GM23248 (cell line): ENCODE results near the gene DCANP1. TPM values are rescaled to one million over a fixed set of nuclear protein-coding genes. Genes with fewer than 3 reads are reported as not detected.

Experiments used
- DNase-seq: peaks from one replicate; pipeline ENCODE4 v3.0.0-alpha.2; 2015
- H2AFZ ChIP-seq: fragments of 200-600 bp; sonication (generic); 2 replicates; pipeline ENCODE4 v1.6.1; 2016; ENCODE audit warnings: antibody characterized with exemption
- H3F3A ChIP-seq: fragments of 200-600 bp; sonication (generic); 2 replicates; pipeline ENCODE4 v1.6.1; 2016; ENCODE audit warnings: mild to moderate bottlenecking, antibody characterized with exemption, mixed run types; ENCODE audit not compliant: insufficient read depth
- H3K27ac ChIP-seq: fragments of 200-600 bp; sonication (generic); 2 replicates; pipeline ENCODE4 v1.5.1; 2016; ENCODE audit warnings: mild to moderate bottlenecking
- H3K27me3 ChIP-seq: fragments of 200-600 bp; sonication (generic); replicated peaks from 2 replicates; pipeline ENCODE4 v1.6.1; 2016; ENCODE audit warnings: mild to moderate bottlenecking; ENCODE audit not compliant: insufficient read depth
- H3K36me3 ChIP-seq: fragments of 200-600 bp; sonication (generic); 2 replicates; pipeline ENCODE4 v1.6.1; 2016; ENCODE audit warnings: low read depth, mild to moderate bottlenecking
- H3K4me1 ChIP-seq: fragments of 200-600 bp; sonication (generic); 2 replicates; pipeline ENCODE4 v1.6.1; 2016; ENCODE audit warnings: mild to moderate bottlenecking; ENCODE audit not compliant: insufficient read depth
- H3K4me2 ChIP-seq: fragments of 200-600 bp; sonication (generic); one replicate; pipeline ENCODE4 v1.6.1; 2016; ENCODE audit warnings: mild to moderate bottlenecking; ENCODE audit not compliant: unreplicated experiment
- H3K4me3 ChIP-seq: fragments of 200-600 bp; sonication (generic); 2 replicates; pipeline ENCODE4 v1.5.1; 2016; ENCODE audit warnings: mild to moderate bottlenecking
- H3K79me2 ChIP-seq: fragments of 200-600 bp; sonication (generic); 2 replicates; pipeline ENCODE4 v1.6.1; 2016; ENCODE audit warnings: mild to moderate bottlenecking; ENCODE audit not compliant: insufficient read depth
- H3K9ac ChIP-seq: fragments of 200-600 bp; sonication (generic); 2 replicates; pipeline ENCODE4 v1.6.1; 2016; ENCODE audit warnings: mild to moderate bottlenecking
- H3K9me2 ChIP-seq: fragments of 200-600 bp; sonication (generic); 2 replicates; pipeline ENCODE4 v1.6.1; 2016; ENCODE audit warnings: mixed run types, mild to moderate bottlenecking, moderate library complexity; ENCODE audit not compliant: insufficient read depth
- H3K9me3 ChIP-seq: fragments of 200-600 bp; sonication (generic); one replicate; pipeline ENCODE4 v1.6.1; 2017; ENCODE audit warnings: low read depth
- H4K20me1 ChIP-seq: fragments of 200-600 bp; sonication (generic); 2 replicates; pipeline ENCODE4 v1.6.0; 2016; ENCODE audit not compliant: insufficient read depth
- EZH2 ChIP-seq: fragments of 200-600 bp; sonication (generic); IDR thresholded peaks from 2 replicates; pipeline ENCODE4 v1.6.1; 2018; ENCODE audit warnings: antibody characterized with exemption, mild to moderate bottlenecking; ENCODE audit not compliant: insufficient read depth, poor library complexity, severe bottlenecking
- EZH2phosphoT487 ChIP-seq: fragments of 200-600 bp; sonication (generic); IDR thresholded peaks from 2 replicates; pipeline ENCODE4 v1.6.1; 2018; ENCODE audit warnings: antibody characterized with exemption, moderate library complexity, mild to moderate bottlenecking, low read depth; ENCODE audit not compliant: insufficient read depth
- WGBS, 2 experiments: methylation state at CpG; one replicate each; pipeline ENCODE4 v1.1.6; 2015 to 2017; ENCODE audit warnings: low lambda C conversion rate in 2 of 2, low coverage in 1 of 2; ENCODE audit errors: missing lambda C conversion rate in 2 of 2; 5-methylcytosine and 5-hydroxymethylcytosine counted together
- in situ Hi-C: fragments of 300-500 bp; cut with MboI; formaldehyde crosslinking; loops from 2 replicates; pipeline ENCODE4 v1.15.0; 2020
- polyA plus RNA-seq: library from polyadenylated mRNA; unstranded; fragments of >200 nt; fragmentation: Nextera tagmentation; extraction: Ambion mirVana; gene quantifications from 2 replicates; pipeline ENCODE4 v1.2.1, GENCODE V29; 2016
- total RNA-seq: library from RNA; depleted of rRNA; stranded (reverse); fragments of >200 nt; shearing (Covaris generic); gene quantifications from 2 replicates; pipeline ENCODE4 v1.2.3, GENCODE V29; 2014

DCANP1 gene
- total and polyA plus RNA-seq, 2 experiments from 2014 or later = not detected

DNA sequence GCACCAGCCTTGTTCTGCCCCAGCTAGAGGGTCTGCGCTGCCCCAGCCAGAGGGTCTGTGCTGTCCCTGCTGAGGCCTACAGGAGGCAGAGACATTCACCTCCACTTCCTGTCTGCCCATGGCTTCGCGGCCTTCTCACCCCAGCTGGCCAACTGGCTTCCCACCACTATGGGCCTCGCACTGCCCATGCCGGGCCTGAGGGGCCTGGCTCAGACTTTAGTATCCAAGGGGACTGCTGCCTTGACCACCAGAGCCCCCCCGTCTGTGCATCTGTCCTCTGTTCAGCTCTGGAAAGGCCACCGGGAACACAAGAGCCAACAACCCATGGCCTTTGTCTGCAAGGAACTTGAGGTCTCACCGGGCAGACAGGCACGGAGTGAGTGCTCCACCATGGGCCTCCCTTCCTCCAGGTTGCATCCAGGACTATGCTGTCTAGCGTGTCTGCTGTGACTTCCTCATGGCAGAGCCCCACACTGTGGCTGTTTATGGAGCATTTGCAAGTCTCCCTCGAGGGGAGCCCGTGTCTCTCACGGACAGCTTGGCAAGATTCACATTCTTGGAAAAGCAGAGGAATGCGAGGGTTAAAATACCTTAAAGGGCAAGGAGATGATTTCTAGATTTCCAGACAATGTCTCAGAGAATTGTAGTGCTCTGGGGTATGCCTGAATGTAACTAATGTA is 1.7 kb downstream of the DCANP1 start:
- TF ChIP-seq EZH2 (no peak), EZH2phosphoT487 (no peak)
- no peak overlapping the region for H2AFZ ChIP-seq
- H3F3A ChIP-seq = no peaks in the 10 kb centered on the region
- H3K9ac ChIP-seq = no peak overlapping the region
- no peaks in the 10 kb centered on the region for H4K20me1 ChIP-seq
- H3K4me2 ChIP-seq = no peak overlapping the region
- in situ Hi-C loops = no loop called here
- no peak for DNase-seq
- no peaks in the 10 kb centered on the region for H3K9me3 ChIP-seq
- 90 to 93% methylated on average over 14 of the region's 14 CpGs for WGBS, 2 experiments
- H3K9me2 ChIP-seq = no peaks in the 10 kb centered on the region
- H3K79me2 ChIP-seq = no peaks in the 10 kb centered on the region
- H3K36me3 ChIP-seq = no peaks in the 10 kb centered on the region
- no peaks in the 10 kb centered on the region for H3K4me1 ChIP-seq
- no peak overlapping the region for H3K4me3 ChIP-seq
- no peaks in the 10 kb centered on the region for H3K27me3 ChIP-seq
- no peak overlapping the region for H3K27ac ChIP-seq

- Histone ChIP-seq H3K27ac (no peak overlapping the region), H3F3A (no peaks in the 10 kb centered on the region), H3K9me3 (no peaks in the 10 kb centered on the region), H3K27me3 (no peaks in the 10 kb centered on the region), H3K79me2 (no peaks in the 10 kb centered on the region), H3K9ac (no peak overlapping the region), H2AFZ (no peak overlapping the region), H3K36me3 (no peaks in the 10 kb centered on the region), H3K4me1 (no peaks in the 10 kb centered on the region), H3K4me2 (no peak overlapping the region), H3K4me3 (no peak overlapping the region), H4K20me1 (no peaks in the 10 kb centered on the region), H3K9me2 (no peaks in the 10 kb centered on the region)
- TF ChIP-seq EZH2phosphoT487 (no peak), EZH2 (no peak)
- WGBS, 2 experiments = 79 to 83% methylated on average over 6 of the region's 6 CpGs
- no peak for DNase-seq
- in situ Hi-C loops = no loop called here
These were observed 2.3 kb downstream of the DCANP1 start for GRCh38 chr5:135444881-135445280.

DNA sequence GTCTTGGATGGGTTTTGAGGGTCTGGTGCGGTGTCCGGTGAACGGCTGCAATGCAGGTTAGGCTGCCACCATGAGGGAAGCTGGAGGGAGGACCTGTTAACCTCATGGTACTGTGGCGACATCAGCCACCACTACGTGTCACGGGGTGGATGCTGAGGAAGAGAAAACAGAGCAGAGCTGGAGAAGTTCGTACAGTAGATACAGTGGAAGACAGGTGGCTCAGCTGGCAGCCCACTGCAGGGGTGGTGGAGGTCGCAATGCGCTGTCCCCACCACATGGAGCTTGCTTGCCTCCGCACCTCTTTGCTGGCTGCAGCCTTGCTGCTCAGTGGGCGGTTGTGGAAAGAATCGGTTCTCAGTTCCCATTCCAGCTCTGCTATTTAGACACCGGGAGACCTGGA is 2.8 kb downstream of the DCANP1 start:
- Histone ChIP-seq H2AFZ (no peak overlapping the region), H3K36me3 (no peaks in the 10 kb centered on the region), H3K4me1 (no peaks in the 10 kb centered on the region), H4K20me1 (no peaks in the 10 kb centered on the region), H3K27ac (no peak overlapping the region), H3K4me2 (no peak overlapping the region), H3K79me2 (no peaks in the 10 kb centered on the region), H3K4me3 (no peak overlapping the region), H3K9me3 (no peaks in the 10 kb centered on the region), H3F3A (no peaks in the 10 kb centered on the region), H3K9me2 (no peaks in the 10 kb centered on the region), H3K27me3 (no peaks in the 10 kb centered on the region), H3K9ac (no peak overlapping the region)
- in situ Hi-C loops = no loop called here
- DNase-seq = no peak
- 91% methylated on average over 13 of the region's 13 CpGs for WGBS, 2 experiments
- TF ChIP-seq EZH2 = no peak

- no peak for DNase-seq
- Histone ChIP-seq H3F3A (no peaks in the 10 kb centered on the region), H3K4me1 (peaks cover 3% of the 10 kb centered on the region; the same call in 1 of the 2 replicates), H3K9me2 (no peaks in the 10 kb centered on the region), H2AFZ (no peak overlapping the region), H3K9ac (no peak overlapping the region), H3K27me3 (no peaks in the 10 kb centered on the region), H3K4me3 (no peak overlapping the region), H3K4me2 (no peak overlapping the region), H3K9me3 (no peaks in the 10 kb centered on the region), H3K27ac (no peak overlapping the region), H3K36me3 (no peaks in the 10 kb centered on the region), H4K20me1 (no peaks in the 10 kb centered on the region), H3K79me2 (no peaks in the 10 kb centered on the region)
- WGBS, 2 experiments = 58 to 62% methylated on average over 6 of the region's 6 CpGs
- TF ChIP-seq EZH2phosphoT487 (no peak), EZH2 (no peak)
- in situ Hi-C loops = no loop called here
These were observed 3.8 kb downstream of the DCANP1 start for GRCh38 chr5:135443161-135443960.
